ENCODE results near the gene MT1F.

Gene MT1F

DNA sequence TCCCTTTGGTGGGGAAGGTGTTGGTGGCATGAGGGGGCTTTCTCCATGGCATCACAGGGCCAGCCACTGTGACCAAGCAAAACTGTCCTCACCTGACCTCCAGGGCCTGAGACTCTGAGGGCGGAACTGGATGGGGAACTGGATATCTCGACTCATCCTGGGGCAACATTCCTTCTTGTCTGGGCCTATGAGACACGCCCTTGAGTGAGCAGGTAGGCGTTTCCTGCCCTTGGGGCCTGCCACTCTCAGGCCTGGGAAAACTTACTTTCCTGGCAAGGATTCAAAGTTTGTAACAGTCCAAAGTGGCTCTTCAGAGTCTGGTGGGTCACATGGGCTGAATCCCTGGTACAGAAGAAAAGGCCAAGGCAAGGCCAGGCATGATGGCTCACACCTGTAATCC lies 34.1 kb downstream of the MT1F start:
- no peak for DNase-seq (ENCODE audit: low read depth in 1 of 2, low spot score in 1 of 2)

GRCh38 chr16:56695246-56695645 lies 37.5 kb downstream of the MT1F start:
- no peak for DNase-seq (ENCODE audit: low read depth in 1 of 2, low spot score in 1 of 2)

- no peak for DNase-seq (ENCODE audit: low read depth in 1 of 2, low spot score in 1 of 2)
Measured at GRCh38 chr16:56697456-56698155, 39.8 kb downstream of the MT1F start.

DNA sequence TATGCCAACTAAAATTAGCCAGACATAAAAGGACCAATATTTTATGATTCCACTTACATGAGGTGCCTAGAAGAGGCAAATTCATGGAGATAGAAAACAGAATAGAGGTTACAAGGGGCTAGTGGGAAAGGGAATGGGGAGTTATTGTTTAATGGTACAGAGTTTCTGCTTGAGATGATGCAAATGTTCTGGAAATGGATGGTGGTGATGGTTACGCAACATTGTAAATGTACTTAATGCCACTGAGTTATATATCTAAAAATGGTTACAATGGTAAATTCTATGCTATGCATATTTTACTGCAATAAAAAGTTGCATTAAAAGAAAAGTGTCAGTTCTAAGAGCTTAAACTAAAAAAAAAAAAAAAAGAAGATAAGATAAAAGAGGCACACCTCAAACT lies 42.4 kb downstream of the MT1F start:
- no peak for DNase-seq (ENCODE audit: low read depth in 1 of 2, low spot score in 1 of 2)

DNA sequence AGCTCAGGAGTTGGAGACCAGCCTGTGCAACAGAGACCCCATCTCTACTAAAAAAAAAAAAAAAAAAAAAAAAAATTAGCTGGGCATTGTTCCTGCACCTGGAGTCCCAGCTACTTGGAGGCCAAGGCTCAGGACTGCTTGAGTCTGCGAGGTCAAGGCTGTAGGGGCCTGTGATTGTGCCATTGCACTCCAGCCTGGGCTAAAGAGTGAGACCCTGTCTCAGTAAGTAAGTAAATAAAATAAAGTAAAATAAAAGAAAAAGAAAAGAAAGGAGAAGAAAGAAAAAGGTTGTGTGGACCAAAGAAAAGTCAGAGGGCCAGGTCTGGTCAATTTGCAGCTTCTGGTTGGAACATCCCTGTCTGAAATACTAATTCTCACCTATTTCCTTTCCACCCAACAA lies 42.9 kb downstream of the MT1F start:
- no peak for DNase-seq (ENCODE audit: low read depth in 1 of 2, low spot score in 1 of 2)

GRCh38 chr16:56701534-56701933 lies 43.8 kb downstream of the MT1F start:
- no peak for DNase-seq (ENCODE audit: low read depth in 1 of 2, low spot score in 1 of 2)

DNA sequence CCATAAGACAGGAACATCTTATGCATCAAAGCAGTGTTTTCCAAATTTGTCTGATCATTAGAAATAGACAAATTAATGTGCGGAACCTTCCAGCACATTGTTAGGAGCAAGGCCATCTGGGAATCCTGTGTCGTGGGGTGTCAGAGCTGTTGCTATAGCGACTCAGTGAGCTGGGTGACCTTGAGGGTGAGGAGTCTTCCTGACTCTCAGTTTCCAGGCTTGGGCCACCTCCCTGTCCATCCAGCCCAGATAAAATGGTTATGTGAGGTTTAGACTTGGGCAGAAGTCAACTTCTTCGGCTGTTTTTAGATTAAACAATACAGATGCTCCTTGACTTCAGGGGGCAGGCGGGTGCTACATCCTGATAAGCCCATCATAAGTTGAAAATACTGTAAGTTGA lies 45.1 kb downstream of the MT1F start:
- no peak for DNase-seq (ENCODE audit: low read depth in 1 of 2, low spot score in 1 of 2)
